ENCODE measurements around the gene CAPN3.

DNA sequence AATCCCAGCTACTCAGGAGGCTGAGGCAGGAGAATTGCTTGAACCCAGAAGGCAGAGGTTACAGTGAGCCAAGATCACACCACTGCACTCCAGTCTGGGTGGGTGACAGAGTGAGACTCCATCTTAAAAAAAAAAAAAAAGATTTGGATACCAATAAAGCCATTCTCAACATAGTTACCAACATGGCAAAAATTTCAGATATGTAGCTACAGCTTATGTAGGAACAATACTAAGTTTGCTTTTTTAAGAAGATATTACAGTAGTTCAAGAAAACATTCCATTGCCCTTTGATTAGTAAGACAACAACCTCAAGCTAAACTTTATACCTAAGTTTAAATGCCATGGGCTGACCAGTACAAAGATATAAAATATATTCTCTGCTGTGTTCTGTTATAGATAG is 97.2 kb downstream of the CAPN3 start:
- TF ChIP-seq, protein P1, sequence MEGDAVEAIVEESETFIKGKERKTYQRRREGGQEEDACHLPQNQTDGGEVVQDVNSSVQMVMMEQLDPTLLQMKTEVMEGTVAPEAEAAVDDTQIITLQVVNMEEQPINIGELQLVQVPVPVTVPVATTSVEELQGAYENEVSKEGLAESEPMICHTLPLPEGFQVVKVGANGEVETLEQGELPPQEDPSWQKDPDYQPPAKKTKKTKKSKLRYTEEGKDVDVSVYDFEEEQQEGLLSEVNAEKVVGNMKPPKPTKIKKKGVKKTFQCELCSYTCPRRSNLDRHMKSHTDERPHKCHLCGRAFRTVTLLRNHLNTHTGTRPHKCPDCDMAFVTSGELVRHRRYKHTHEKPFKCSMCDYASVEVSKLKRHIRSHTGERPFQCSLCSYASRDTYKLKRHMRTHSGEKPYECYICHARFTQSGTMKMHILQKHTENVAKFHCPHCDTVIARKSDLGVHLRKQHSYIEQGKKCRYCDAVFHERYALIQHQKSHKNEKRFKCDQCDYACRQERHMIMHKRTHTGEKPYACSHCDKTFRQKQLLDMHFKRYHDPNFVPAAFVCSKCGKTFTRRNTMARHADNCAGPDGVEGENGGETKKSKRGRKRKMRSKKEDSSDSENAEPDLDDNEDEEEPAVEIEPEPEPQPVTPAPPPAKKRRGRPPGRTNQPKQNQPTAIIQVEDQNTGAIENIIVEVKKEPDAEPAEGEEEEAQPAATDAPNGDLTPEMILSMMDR (tag by site-specific recombination; IDR thresholded peaks at IDR 0.05) = no peak
- TF ChIP-seq, protein P2, sequence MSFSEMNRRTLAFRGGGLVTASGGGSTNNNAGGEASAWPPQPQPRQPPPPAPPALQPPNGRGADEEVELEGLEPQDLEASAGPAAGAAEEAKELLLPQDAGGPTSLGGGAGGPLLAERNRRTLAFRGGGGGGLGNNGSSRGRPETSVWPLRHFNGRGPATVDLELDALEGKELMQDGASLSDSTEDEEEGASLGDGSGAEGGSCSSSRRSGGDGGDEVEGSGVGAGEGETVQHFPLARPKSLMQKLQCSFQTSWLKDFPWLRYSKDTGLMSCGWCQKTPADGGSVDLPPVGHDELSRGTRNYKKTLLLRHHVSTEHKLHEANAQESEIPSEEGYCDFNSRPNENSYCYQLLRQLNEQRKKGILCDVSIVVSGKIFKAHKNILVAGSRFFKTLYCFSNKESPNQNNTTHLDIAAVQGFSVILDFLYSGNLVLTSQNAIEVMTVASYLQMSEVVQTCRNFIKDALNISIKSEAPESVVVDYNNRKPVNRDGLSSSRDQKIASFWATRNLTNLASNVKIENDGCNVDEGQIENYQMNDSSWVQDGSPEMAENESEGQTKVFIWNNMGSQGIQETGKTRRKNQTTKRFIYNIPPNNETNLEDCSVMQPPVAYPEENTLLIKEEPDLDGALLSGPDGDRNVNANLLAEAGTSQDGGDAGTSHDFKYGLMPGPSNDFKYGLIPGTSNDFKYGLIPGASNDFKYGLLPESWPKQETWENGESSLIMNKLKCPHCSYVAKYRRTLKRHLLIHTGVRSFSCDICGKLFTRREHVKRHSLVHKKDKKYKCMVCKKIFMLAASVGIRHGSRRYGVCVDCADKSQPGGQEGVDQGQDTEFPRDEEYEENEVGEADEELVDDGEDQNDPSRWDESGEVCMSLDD (tag by site-specific recombination; IDR thresholded peaks at IDR 0.05) = no peak

Measured in HEK293 (cell line).